Activated CD8-positive, alpha-beta T cell treated with anti-CD3 and anti-CD28 coated beads, Interleukin-2, amount 10 ng/mL, durations not matched to agents 7 days and 5 days (primary cell): ENCODE measurements around the gene NUP210. TPM values are rescaled to one million over a fixed set of nuclear protein-coding genes. Genes with fewer than 3 reads are reported as not detected.
A peak's percentile ranks its signal among the peaks of the same experiment; 100 is the strongest.

Source experiments
- ATAC-seq: fragments of 150-1000 bp; cut with Tn5 transposase; one replicate; pipeline ENCODE4 v1.10.0; 2021; ENCODE audit warnings: moderate library complexity
- CTCF ChIA-PET: fragments of 350-600 bp; sonication (Branson Sonifier 250); formaldehyde crosslinking; loops from one replicate; lab custom pipeline; 2021; ENCODE audit warnings: antibody characterized with exemption; lab: Charles Lee
- POLR2A ChIA-PET: fragments of 350-600 bp; sonication (Branson Sonifier 250); formaldehyde crosslinking; loops from one replicate; lab custom pipeline; 2021; ENCODE audit warnings: antibody characterized with exemption; lab: Charles Lee
- DNase-seq: peaks from one replicate; pipeline ENCODE4 v3.0.0-alpha.2; 2020
- H3K27ac Mint-ChIP-seq: one replicate; pipeline ENCODE4 v1.8.0; 2021; ENCODE audit warnings: mild to moderate bottlenecking, mixed read lengths
- H3K27me3 Mint-ChIP-seq: one replicate; pipeline ENCODE4 v1.8.0; 2021; ENCODE audit warnings: low read depth, mixed read lengths
- H3K36me3 Mint-ChIP-seq: one replicate; pipeline ENCODE4 v1.8.0; 2021; ENCODE audit warnings: low read depth, mixed read lengths
- H3K4me1 Mint-ChIP-seq: one replicate; pipeline ENCODE4 v1.8.0; 2021; ENCODE audit warnings: low read depth, mixed read lengths
- H3K4me3 Mint-ChIP-seq: one replicate; pipeline ENCODE4 v1.8.0; 2021; ENCODE audit warnings: mild to moderate bottlenecking, mixed read lengths
- H3K9me3 Mint-ChIP-seq: one replicate; pipeline ENCODE4 v1.8.0; 2022; ENCODE audit warnings: mixed read lengths; ENCODE audit not compliant: insufficient read depth
- total RNA-seq, 2 experiments: library from RNA; stranded (reverse); gene quantifications; one replicate each; pipeline ENCODE4 v1.2.3, GENCODE V29; 2021

NUP210 gene
- total RNA-seq, 2 experiments from 2014 or later, result 202 to 206 TPM

- H3K36me3 Mint-ChIP-seq, result peaks cover 61% of the 10 kb centered on the region
- DNase-seq (no peak), ATAC-seq (no peak)
- ChIA-PET POLR2A (no interaction called here), CTCF (no interaction called here)
- H3K4me1 Mint-ChIP-seq, result no peaks in the 10 kb centered on the region
- H3K4me3 Mint-ChIP-seq, result no peak overlapping the region
- H3K9me3 Mint-ChIP-seq, result no peaks in the 10 kb centered on the region
- H3K27me3 Mint-ChIP-seq, result no peaks in the 10 kb centered on the region
- peak overlapping the region; percentile 39 for H3K27ac Mint-ChIP-seq
Observed at GRCh38 chr3:13314877-13315276, 105.2 kb downstream of the NUP210 start.

GRCh38 chr3:13313813-13314212 is 106.3 kb downstream of the NUP210 start:
- Mint-ChIP-seq H3K36me3 (peaks cover 55% of the 10 kb centered on the region), H3K27me3 (no peaks in the 10 kb centered on the region), H3K4me3 (no peak overlapping the region), H3K4me1 (no peaks in the 10 kb centered on the region), H3K27ac (no peak overlapping the region), H3K9me3 (no peaks in the 10 kb centered on the region)
- ChIA-PET CTCF (no interaction called here), POLR2A (no interaction called here)
- ATAC-seq (no peak), DNase-seq (no peak)

GRCh38 chr3:13309004-13309403 is 111.1 kb downstream of the NUP210 start:
- Mint-ChIP-seq H3K27me3 (no peaks in the 10 kb centered on the region), H3K9me3 (no peaks in the 10 kb centered on the region), H3K36me3 (peaks cover 19% of the 10 kb centered on the region), H3K4me1 (no peaks in the 10 kb centered on the region), H3K27ac (no peak overlapping the region), H3K4me3 (no peak overlapping the region)
- ChIA-PET POLR2A (no interaction called here), CTCF (interaction anchor here (0.7 to 1.0 kb wide), 2 partner anchors 152 to 217 kb away, joined by 4 to 5 read pairs; no protein-coding TSS in a partner anchor)
- ATAC-seq (no peak), DNase-seq (no peak)

- POLR2A ChIA-PET, result no interaction called here
- no peaks in the 10 kb centered on the region for H3K9me3 Mint-ChIP-seq
- peak; percentile 27 for DNase-seq
Observed at GRCh38 chr3:13308380-13308801, 111.7 kb downstream of the NUP210 start.

GRCh38 chr3:13307041-13307440 is 113.1 kb downstream of the NUP210 start:
- ChIA-PET CTCF (interaction anchor here (0.7 to 2.2 kb wide), 3 partner anchors 78 to 154 kb away, joined by 3 to 11 read pairs (median 5); no protein-coding TSS in a partner anchor), POLR2A (no interaction called here)
- Mint-ChIP-seq H3K36me3 (peaks cover 11% of the 10 kb centered on the region), H3K4me1 (no peaks in the 10 kb centered on the region), H3K9me3 (no peaks in the 10 kb centered on the region), H3K27me3 (no peaks in the 10 kb centered on the region), H3K4me3 (no peak overlapping the region), H3K27ac (no peak overlapping the region)
- ATAC-seq (no peak), DNase-seq (no peak)

More at GRCh38 chr3:13308380-13308801, 111.7 kb downstream of the NUP210 start:
- ATAC-seq, result no peak
- CTCF ChIA-PET, result no interaction called here
- H3K4me1 Mint-ChIP-seq, result no peaks in the 10 kb centered on the region
- no peak overlapping the region for H3K4me3 Mint-ChIP-seq
- no peaks in the 10 kb centered on the region for H3K27me3 Mint-ChIP-seq
- H3K36me3 Mint-ChIP-seq, result peaks cover 13% of the 10 kb centered on the region
- H3K27ac Mint-ChIP-seq, result peak overlapping the region; percentile 35

- Mint-ChIP-seq H3K27ac (no peak overlapping the region), H3K27me3 (peaks cover 2% of the 10 kb centered on the region), H3K9me3 (no peaks in the 10 kb centered on the region), H3K4me1 (peaks cover 7% of the 10 kb centered on the region), H3K4me3 (no peak overlapping the region), H3K36me3 (peaks cover 11% of the 10 kb centered on the region)
- no peak for ATAC-seq
- POLR2A ChIA-PET, result no interaction called here
- DNase-seq, result no peak
- CTCF ChIA-PET, result no interaction called here
Observed at GRCh38 chr3:13305623-13306022, 114.5 kb downstream of the NUP210 start.

- Mint-ChIP-seq H3K4me3 (no peak overlapping the region), H3K27me3 (peaks cover 9% of the 10 kb centered on the region), H3K36me3 (peaks cover 2% of the 10 kb centered on the region), H3K9me3 (no peaks in the 10 kb centered on the region), H3K27ac (no peak overlapping the region), H3K4me1 (peaks cover 9% of the 10 kb centered on the region)
- ChIA-PET POLR2A (no interaction called here), CTCF (interaction anchor here (1.6 to 2.4 kb wide), 2 partner anchors 9 to 211 kb away, joined by 3 to 7 read pairs; no protein-coding TSS in a partner anchor)
- DNase-seq (no peak), ATAC-seq (no peak)
Observed at GRCh38 chr3:13303410-13303809, 116.7 kb downstream of the NUP210 start.

GRCh38 chr3:13301286-13301987 is 118.7 kb downstream of the NUP210 start:
- Mint-ChIP-seq H3K4me1 (peaks cover 17% of the 10 kb centered on the region), H3K27me3 (peaks cover 10% of the 10 kb centered on the region), H3K9me3 (no peaks in the 10 kb centered on the region), H3K27ac (no peak overlapping the region), H3K36me3 (no peaks in the 10 kb centered on the region), H3K4me3 (no peak overlapping the region)
- ATAC-seq, result peak; percentile 42
- CTCF ChIA-PET, result interaction anchor here (1.2 kb wide), 1 partner anchor 152 kb away, joined by 4 read pairs; no protein-coding TSS in a partner anchor
- DNase-seq, result no peak
- POLR2A ChIA-PET, result no interaction called here

GRCh38 chr3:13300546-13301285 is 119.4 kb downstream of the NUP210 start:
- Mint-ChIP-seq H3K27me3 (peaks cover 12% of the 10 kb centered on the region), H3K9me3 (no peaks in the 10 kb centered on the region), H3K4me3 (no peak overlapping the region), H3K36me3 (no peaks in the 10 kb centered on the region), H3K27ac (no peak overlapping the region), H3K4me1 (peaks cover 19% of the 10 kb centered on the region)
- CTCF ChIA-PET, result interaction anchor here (1.2 kb wide), 1 partner anchor 152 kb away, joined by 4 read pairs; no protein-coding TSS in a partner anchor
- DNase-seq (no peak), ATAC-seq (no peak)
- POLR2A ChIA-PET, result no interaction called here

GRCh38 chr3:13299531-13300155 is 120.5 kb downstream of the NUP210 start:
- Mint-ChIP-seq H3K36me3 (no peaks in the 10 kb centered on the region), H3K27me3 (peaks cover 15% of the 10 kb centered on the region), H3K4me3 (no peak overlapping the region), H3K9me3 (no peaks in the 10 kb centered on the region), H3K4me1 (peaks cover 19% of the 10 kb centered on the region), H3K27ac (no peak overlapping the region)
- CTCF ChIA-PET, result no interaction called here
- POLR2A ChIA-PET, result no interaction called here
- ATAC-seq, result no peak
- DNase-seq, result no peak

GRCh38 chr3:13296662-13297061 is 123.5 kb downstream of the NUP210 start:
- no peak overlapping the region for H3K27ac Mint-ChIP-seq
- H3K27me3 Mint-ChIP-seq, result peaks cover 22% of the 10 kb centered on the region
- ATAC-seq, result no peak
- no peak for DNase-seq
- peaks cover 17% of the 10 kb centered on the region for H3K4me1 Mint-ChIP-seq
- H3K9me3 Mint-ChIP-seq, result no peaks in the 10 kb centered on the region
- ChIA-PET CTCF (no interaction called here), POLR2A (no interaction called here)
- H3K36me3 Mint-ChIP-seq, result no peaks in the 10 kb centered on the region
- H3K4me3 Mint-ChIP-seq, result no peak overlapping the region
